Breast epithelium (tissue), 4 donors: ENCODE data around the gene ZNF354B. TPM values are rescaled to one million over a fixed set of nuclear protein-coding genes. Genes with fewer than 3 reads are reported as not detected.
"Not testable (repeated sequence)": the region's sequence is repeated elsewhere in the genome, so short reads cannot be mapped to it uniquely, and the experiment has no call there.

Source experiments
- DNase-seq, 2 donors: peaks; one replicate each; pipeline ENCODE4 v3.0.0-alpha.2; 2019; ENCODE audit warnings: low spot score in 2 of 2
- H3K27ac ChIP-seq, 2 donors: fragments of 200-600 bp; sonication (generic) in 1 of 2; one replicate each; pipeline ENCODE4 v1.5.1; 2016 to 2019; ENCODE audit warnings: mild to moderate bottlenecking in 1 of 2
- H3K27me3 ChIP-seq, 2 donors: fragments of 200-600 bp; sonication (generic) in 1 of 2; one replicate each; pipeline versions ENCODE4 v1.5.1 to v1.6.0; 2017 to 2019; ENCODE audit warnings: control low read depth in 1 of 2, mild to moderate bottlenecking in 1 of 2
- H3K36me3 ChIP-seq: fragments of 200-600 bp; one replicate; pipeline ENCODE4 v1.5.1; 2019
- H3K4me1 ChIP-seq, 2 donors: fragments of 200-600 bp; sonication (generic); one replicate each; pipeline ENCODE4 v1.5.1; 2016 to 2019; ENCODE audit warnings: control low read depth in 1 of 2
- H3K4me3 ChIP-seq, 3 donors: fragments of 200-600 bp; sonication (generic); 1 replicate in 2 of 3; 2 replicates in 1 of 3; pipeline ENCODE4 v1.5.1; 2016 to 2019; ENCODE audit warnings: mild to moderate bottlenecking in 3 of 3, moderate library complexity in 2 of 3
- H3K9me3 ChIP-seq, 2 donors: fragments of 200-600 bp; sonication (generic) in 1 of 2; one replicate each; pipeline ENCODE4 v1.5.1; 2016 to 2019; ENCODE audit warnings: control low read depth in 1 of 2
- POLR2A ChIP-seq: fragments of 450-650 bp; IDR thresholded peaks from one replicate; pipeline ENCODE4 v1.6.1; 2016; ENCODE audit warnings: antibody characterized with exemption, mild to moderate bottlenecking, moderate library complexity
- POLR2AphosphoS5 ChIP-seq, 3 donors: sonication (generic); formaldehyde crosslinking; IDR thresholded peaks; one replicate each; pipeline ENCODE4 v1.6.1; 2017; ENCODE audit warnings: antibody characterized with exemption in 3 of 3
- intact Hi-C: fragments of 100-400 bp; cut with DNase I; formaldehyde crosslinking; loops from one replicate; pipeline ENCODE4 v1.15.1; 2023; ENCODE audit warnings: low total_unique reads
- total RNA-seq, 3 donors: library from RNA; depleted of rRNA; stranded (reverse); fragments of >200 nt; gene quantifications; one replicate each; pipeline ENCODE4 v1.1.0, GENCODE V29; 2016
- TF ChIP-seq, protein P1 (sequence below), 3 donors: fragments of 450-650 bp; IDR thresholded peaks; one replicate each; pipeline ENCODE4 v1.5.1; 2016 to 2017; ENCODE audit warnings: antibody characterized with exemption in 3 of 3, mild to moderate bottlenecking in 3 of 3, moderate library complexity in 3 of 3

Gene ZNF354B
- total RNA-seq, 3 donors from 2014 or later = 15.7 to 40.7 (median 29.8) TPM

DNA sequence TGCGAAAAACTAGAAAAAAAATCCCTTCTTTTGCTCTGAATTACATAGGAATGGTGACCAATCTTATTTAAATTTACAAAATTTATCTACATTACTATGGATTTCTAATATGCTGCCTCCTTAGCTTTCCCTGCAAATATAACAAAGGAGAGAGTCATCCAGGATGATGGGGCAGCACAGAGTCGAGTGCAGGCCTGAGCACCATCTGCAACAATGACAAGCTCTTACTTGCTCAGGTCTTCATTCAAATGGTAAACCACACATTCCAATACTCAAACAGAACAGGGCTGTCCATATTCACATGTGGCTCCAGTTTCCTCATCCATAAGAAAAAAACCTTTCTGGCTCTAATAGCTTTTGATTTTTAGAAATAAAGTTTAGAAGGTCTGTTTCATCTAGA is 33.5 kb upstream of the ZNF354B start:
- TF ChIP-seq, protein P1, sequence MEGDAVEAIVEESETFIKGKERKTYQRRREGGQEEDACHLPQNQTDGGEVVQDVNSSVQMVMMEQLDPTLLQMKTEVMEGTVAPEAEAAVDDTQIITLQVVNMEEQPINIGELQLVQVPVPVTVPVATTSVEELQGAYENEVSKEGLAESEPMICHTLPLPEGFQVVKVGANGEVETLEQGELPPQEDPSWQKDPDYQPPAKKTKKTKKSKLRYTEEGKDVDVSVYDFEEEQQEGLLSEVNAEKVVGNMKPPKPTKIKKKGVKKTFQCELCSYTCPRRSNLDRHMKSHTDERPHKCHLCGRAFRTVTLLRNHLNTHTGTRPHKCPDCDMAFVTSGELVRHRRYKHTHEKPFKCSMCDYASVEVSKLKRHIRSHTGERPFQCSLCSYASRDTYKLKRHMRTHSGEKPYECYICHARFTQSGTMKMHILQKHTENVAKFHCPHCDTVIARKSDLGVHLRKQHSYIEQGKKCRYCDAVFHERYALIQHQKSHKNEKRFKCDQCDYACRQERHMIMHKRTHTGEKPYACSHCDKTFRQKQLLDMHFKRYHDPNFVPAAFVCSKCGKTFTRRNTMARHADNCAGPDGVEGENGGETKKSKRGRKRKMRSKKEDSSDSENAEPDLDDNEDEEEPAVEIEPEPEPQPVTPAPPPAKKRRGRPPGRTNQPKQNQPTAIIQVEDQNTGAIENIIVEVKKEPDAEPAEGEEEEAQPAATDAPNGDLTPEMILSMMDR (IDR thresholded peaks at IDR 0.05) = no peak
- TF ChIP-seq POLR2A = no peak
- no peak for TF ChIP-seq POLR2AphosphoS5 (IDR thresholded peaks at IDR 0.05)
- DNase-seq = no peak
- H3K9me3 ChIP-seq = no peaks in the 10 kb centered on the region
- H3K4me3 ChIP-seq = no peak overlapping the region
- H3K27ac ChIP-seq = no peak overlapping the region
- no peaks in the 10 kb centered on the region for H3K36me3 ChIP-seq
- no peaks in the 10 kb centered on the region for H3K4me1 ChIP-seq
- intact Hi-C loops = no loop called here
- H3K27me3 ChIP-seq = no peaks in the 10 kb centered on the region

GRCh38 chr5:178827636-178828035 is 32.1 kb upstream of the ZNF354B start:
- Histone ChIP-seq H3K4me3 (no peak overlapping the region), H3K9me3 (no peaks in the 10 kb centered on the region), H3K4me1 (no peaks in the 10 kb centered on the region), H3K27ac (no peak overlapping the region), H3K27me3 (no peaks in the 10 kb centered on the region), H3K36me3 (no peaks in the 10 kb centered on the region)
- no peak for TF ChIP-seq POLR2AphosphoS5 (IDR thresholded peaks at IDR 0.05)
- TF ChIP-seq, protein P1 (IDR thresholded peaks at IDR 0.05) = no peak
- intact Hi-C loops = no loop called here
- no peak for DNase-seq

- intact Hi-C loops = no loop called here
- no peak for DNase-seq
- TF ChIP-seq POLR2A (no peak), POLR2AphosphoS5 (IDR thresholded peaks at IDR 0.05) (no peak)
- TF ChIP-seq, protein P1 (IDR thresholded peaks at IDR 0.05) = no peak
- Histone ChIP-seq H3K36me3 (no peaks in the 10 kb centered on the region), H3K4me1 (no peaks in the 10 kb centered on the region), H3K4me3 (no peak overlapping the region), H3K9me3 (no peaks in the 10 kb centered on the region), H3K27me3 (no peaks in the 10 kb centered on the region), H3K27ac (no peak overlapping the region)
These were observed 28.7 kb upstream of the ZNF354B start for GRCh38 chr5:178831049-178831448.

DNA sequence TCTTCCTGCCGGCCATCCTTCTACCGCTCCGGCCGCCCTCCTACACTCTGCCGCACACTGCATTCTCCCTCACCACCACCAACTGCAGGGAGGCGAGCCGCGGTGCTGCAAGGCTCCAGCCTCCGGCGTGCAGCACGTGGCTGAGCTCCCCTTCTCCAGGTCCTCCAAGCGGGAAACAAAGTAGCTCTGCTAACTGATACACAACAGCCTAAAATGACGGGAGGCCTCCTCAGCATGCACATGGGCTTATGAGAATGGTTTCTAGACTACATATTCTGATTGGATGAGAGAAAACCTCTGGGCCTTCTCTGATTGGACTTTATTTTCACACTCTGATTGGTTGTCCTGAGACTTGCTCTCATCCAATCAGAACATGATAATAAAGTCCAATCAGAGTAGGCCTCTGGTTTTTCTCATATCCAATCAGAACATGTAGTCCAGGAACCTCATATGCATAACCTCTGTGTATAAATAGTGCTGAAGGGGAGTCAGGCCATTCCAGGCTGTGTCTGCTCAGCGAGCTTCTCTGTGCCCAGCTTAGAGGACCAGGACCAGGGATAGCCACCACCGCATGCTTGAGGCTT is 27.0 kb upstream of the ZNF354B start:
- H3K36me3 ChIP-seq = no peaks in the 10 kb centered on the region
- intact Hi-C loops = no loop called here
- no peak for DNase-seq
- H3K4me3 ChIP-seq = no peak overlapping the region
- no peak overlapping the region for H3K27ac ChIP-seq
- H3K27me3 ChIP-seq = no peaks in the 10 kb centered on the region
- H3K4me1 ChIP-seq = no peaks in the 10 kb centered on the region
- TF ChIP-seq POLR2A (no peak), POLR2AphosphoS5 (IDR thresholded peaks at IDR 0.05) (no peak)
- TF ChIP-seq, protein P1 (IDR thresholded peaks at IDR 0.05) = no peak
- H3K9me3 ChIP-seq = no peaks in the 10 kb centered on the region

GRCh38 chr5:178836628-178837027 is 23.1 kb upstream of the ZNF354B start:
- H3K4me3 ChIP-seq = no peak overlapping the region
- no peaks in the 10 kb centered on the region for H3K4me1 ChIP-seq
- DNase-seq = no peak
- no peaks in the 10 kb centered on the region for H3K27me3 ChIP-seq
- H3K27ac ChIP-seq = no peak overlapping the region
- TF ChIP-seq POLR2AphosphoS5 (IDR thresholded peaks at IDR 0.05) (no peak), POLR2A (no peak)
- TF ChIP-seq, protein P1 (IDR thresholded peaks at IDR 0.05) = no peak
- no peaks in the 10 kb centered on the region for H3K36me3 ChIP-seq
- intact Hi-C loops = no loop called here
- no peaks in the 10 kb centered on the region for H3K9me3 ChIP-seq

GRCh38 chr5:178838695-178839318 is 20.9 kb upstream of the ZNF354B start:
- H3K27me3 ChIP-seq, H3K36me3 ChIP-seq, H3K4me3 ChIP-seq, H3K9me3 ChIP-seq, intact Hi-C loops, H3K4me1 ChIP-seq, H3K27ac ChIP-seq, DNase-seq: not testable (repeated sequence)
